CD4-positive, alpha-beta T cell treated with Interleukin-15 for 1 hour (primary cell): ENCODE measurements around the gene PNPLA1.
"Not testable (repeated sequence)": the region's sequence is repeated elsewhere in the genome, so short reads cannot be mapped to it uniquely, and the experiment has no call there.

Source experiments
- DNase-seq: peaks from one replicate; pipeline ENCODE4 v3.0.0-alpha.2; 2020

Gene PNPLA1

GRCh38 chr6:36337814-36338213 lies 68.0 kb downstream of the PNPLA1 start:
- DNase-seq: no peak

- DNase-seq: not testable (repeated sequence)
Measured at GRCh38 chr6:36338223-36338622, 68.4 kb downstream of the PNPLA1 start.

- no peak for DNase-seq
Measured at GRCh38 chr6:36339146-36339545, 69.3 kb downstream of the PNPLA1 start.

DNA sequence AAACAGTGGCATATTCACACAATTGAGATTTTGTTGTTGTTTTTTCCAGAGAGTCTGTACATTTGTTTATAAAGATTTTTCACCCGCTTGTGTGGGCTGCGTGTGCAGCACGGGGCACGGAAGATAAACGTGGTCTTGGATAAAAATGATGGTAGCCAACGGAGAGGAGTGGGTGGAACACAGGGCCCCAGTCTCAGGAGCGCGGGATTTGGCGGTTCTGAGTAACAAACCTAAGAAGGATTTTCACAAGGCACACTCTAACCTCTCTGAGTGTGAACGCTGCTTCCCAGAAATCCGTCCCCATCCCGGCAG lies 70.4 kb downstream of the PNPLA1 start:
- DNase-seq: no peak

DNA sequence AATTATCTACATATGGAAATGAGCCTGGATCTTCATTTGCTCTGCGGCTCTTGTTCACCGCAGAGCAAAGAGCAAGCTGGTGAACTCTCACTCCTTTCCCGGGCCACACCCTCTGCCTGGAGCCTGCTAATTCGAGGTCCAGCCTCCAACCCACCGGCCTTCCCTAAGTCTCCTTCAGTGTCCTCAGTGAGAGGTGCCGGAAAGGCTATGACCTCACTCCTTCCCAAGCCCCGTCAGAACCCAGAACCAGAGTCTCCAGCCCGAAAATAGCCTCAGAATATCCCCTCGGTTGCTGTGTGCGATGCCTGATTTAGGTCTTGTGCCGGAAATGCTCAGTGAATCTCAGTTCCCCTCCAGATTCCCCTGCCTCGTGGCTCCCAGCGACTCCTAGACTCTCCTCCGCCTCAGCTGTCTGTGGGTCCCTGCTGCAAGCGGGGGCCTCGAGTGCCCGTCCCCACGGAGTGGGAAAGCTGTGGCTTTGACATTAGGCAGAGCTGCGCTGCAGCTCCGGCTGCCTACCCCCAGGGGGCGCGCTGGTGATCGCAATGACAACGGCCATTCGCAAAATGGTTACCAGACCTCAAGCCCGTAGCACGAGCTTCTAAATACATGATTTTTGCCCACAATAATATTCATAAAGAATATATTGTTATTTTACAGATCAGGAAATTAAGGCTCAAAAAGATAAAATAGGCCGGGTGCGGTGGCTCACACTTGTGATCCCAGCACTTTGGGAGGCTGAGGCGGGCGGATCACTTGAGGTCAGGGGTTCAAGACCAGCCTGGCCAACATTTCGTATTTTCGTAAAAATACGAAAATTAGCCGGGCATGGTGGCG lies 71.0 kb downstream of the PNPLA1 start:
- peak; percentile 70 for DNase-seq

DNA sequence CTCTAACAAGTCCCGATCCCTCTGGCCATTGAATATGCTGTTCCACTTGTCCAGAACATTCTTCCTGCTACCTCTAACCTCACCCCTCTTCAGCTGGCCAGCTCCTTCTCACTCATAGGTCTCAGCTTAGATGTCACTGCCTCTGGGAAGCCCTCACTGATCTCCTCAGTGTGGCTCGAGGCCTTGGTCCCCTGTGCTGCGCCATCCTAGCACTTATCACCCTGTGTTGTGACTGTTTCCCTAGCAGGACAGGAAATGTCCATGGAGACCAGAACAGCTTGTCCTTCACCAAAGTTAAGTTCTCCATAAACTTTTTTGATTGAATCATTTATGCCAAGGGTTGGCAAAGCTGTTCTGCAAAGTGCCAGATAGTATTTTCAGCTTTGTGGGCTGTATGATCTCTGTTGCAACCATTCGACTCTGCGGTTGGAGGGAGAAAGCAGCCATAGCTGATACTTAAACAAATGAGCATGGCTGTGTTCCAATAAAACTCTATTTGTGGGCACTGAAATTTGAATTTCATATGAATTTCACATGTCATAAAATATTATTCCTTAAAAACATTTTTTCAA lies 73.3 kb downstream of the PNPLA1 start:
- no peak for DNase-seq

- DNase-seq: no peak
Measured at GRCh38 chr6:36345681-36346466, 76.0 kb downstream of the PNPLA1 start.

- no peak for DNase-seq
Measured at GRCh38 chr6:36346486-36347273, 76.8 kb downstream of the PNPLA1 start.

DNA sequence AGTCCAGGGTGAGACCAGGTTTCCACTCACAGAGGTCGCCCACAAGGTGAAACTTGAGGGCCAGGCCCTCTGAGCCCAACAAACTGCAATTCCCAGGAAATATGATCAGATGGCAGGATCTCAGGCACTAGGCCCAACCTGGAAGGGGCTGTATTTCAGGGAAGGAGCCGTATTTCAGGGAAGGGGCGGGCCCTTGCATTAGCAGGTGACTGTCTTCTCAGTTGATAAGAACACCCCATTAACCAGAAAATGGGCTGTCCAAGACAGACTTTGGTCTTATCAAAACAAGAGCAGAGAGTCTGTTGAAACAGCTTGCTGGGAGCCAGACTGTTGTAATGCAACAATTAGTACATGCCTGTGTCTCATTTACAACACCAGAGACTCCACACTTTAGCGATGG lies 77.8 kb downstream of the PNPLA1 start:
- DNase-seq: no peak

DNA sequence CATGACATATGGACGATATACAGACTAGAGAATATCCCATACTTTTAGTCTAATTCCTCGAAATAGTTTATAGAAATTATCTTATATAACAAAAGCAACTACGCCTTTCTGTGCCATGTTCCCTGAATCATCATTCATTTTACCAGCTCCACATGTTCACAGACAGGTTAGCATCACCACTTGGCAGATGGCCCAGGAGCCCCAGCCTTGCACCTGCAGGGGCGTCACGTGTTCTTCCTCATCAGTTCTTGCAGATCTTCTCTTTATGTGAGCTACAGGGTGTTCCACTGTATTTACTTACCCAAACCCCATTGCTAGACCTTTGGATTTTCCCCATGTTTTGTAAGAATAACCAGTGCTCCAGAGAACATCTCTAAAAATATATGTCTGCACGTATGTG lies 79.4 kb downstream of the PNPLA1 start:
- no peak for DNase-seq

DNA sequence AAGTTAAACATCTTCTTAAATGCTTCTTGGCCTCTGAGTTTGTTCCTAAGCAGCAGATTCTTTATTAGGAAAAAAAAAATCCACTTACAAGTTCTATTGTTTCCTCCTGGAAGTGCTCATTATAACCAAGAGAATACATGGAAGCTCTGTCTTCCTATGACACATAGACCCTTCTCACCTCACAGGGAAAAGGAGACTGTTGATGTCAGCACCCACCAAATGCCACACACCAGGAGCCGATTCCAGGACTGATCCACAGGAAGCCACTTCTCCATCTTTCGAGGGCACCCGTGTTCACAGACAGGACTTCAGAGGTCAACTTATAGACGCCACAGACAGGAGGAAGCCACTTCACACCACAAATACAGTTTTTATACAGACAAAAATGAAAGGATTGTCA lies 80.2 kb downstream of the PNPLA1 start:
- no peak for DNase-seq

DNA sequence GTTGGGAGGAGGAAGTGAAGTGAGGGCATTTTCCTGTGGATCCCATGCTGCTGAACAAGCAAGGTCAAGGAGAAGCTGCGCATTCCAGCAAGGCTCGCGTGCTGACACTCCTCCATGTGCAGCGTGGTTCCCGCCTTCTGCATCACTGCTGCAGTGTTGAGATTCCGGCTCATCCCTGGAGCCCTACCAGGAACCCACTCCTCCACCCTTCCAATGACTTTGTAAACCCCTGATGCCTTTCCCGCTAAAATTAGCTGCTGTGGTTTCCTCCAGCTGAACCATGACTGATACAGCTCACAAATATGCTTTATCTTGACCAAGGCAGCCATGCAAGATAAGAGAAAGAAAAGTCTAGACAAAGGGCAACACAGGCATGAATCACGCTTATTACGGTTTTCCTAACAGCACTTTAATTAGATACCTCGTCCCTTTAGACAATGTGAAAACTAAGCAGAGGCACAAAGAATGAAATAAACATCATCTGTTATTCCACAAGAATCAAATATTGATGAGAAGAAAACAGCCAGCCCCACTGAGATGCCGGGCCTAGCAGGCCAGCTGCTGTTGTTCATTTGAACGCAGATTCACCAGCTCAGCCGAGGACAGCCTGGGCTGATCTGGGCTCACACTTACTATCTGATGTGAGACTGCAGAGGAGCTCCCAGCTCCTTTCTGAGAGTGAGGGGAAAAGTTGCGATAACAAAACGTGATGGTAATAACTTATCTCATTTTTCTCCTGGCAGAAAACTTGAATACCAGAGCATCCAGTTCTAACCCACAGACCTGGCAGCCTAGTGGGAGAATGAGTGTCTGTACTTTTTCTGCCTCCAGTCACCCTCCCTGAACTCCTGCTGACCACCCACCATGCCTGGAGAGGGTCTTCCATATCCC lies 81.1 kb downstream of the PNPLA1 start:
- no peak for DNase-seq

DNA sequence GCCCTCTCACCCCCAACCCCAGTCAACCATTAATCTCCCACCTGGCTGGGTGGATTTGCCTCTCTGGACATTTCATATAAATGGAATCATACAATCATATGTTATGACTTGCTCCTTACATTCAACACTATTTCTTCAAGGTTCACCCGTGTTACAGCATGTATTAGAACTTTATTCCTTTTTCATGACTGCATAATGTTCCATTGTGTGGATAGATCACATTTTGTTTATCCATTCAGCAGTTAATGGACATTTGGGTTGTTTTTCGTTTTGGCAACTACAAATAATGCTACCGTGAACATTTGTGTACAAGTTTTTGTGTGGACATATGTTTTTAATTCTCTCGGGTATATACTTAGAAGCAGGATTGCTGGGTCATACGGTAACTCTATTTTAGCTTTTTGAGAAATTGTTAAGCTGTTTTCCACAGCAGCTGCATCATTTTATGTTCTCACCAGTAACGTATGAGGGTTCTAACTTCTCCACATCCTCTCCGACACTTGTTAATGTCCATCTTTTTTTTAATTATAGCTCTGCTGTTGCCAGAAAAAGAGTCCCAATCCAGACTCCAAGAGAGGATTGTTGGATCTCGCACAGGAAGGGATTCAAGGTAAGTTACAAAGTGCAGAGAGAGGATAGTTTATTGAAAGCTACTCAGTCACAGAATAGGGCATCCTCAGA lies 82.8 kb downstream of the PNPLA1 start:
- no peak for DNase-seq

GRCh38 chr6:36353411-36353915 lies 83.6 kb downstream of the PNPLA1 start:
- no peak for DNase-seq

DNA sequence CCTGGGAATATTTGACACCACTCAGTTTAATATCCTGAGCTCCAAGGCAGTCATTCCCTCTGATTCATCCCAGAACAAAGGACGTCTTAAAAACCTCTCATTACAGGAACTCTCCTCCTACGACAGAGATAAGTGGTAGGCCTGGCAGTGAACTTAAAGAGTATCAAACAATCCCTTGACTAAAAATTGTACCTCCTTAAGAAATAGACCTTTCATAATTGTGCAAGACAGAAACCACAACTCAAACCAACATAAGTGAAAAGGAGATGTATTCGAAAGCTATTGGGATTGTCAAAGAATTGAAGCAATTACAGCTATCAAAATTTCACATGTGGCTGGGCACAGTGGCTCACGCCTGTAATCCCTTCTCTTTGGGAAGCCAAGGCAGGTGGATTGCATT lies 86.0 kb downstream of the PNPLA1 start:
- DNase-seq: no peak

DNA sequence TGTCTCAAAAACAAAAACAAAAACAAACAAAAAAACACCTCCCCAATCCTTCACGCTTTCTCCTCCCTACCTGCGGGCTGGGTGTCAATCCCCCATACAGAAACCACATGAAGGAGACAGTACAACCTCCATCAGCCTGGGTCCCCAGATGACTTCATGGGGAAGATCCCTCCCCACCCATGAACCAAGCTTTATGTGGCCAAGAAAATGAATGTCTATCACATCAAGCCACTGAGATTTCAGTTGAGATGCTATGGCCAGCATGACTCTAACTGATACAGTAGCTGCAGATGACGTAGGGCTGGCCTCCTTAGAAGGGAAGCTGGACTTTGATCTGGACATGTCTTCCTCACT lies 88.0 kb downstream of the PNPLA1 start:
- no peak for DNase-seq
